ENCODE results near the gene SSTR4.

Gene SSTR4

DNA sequence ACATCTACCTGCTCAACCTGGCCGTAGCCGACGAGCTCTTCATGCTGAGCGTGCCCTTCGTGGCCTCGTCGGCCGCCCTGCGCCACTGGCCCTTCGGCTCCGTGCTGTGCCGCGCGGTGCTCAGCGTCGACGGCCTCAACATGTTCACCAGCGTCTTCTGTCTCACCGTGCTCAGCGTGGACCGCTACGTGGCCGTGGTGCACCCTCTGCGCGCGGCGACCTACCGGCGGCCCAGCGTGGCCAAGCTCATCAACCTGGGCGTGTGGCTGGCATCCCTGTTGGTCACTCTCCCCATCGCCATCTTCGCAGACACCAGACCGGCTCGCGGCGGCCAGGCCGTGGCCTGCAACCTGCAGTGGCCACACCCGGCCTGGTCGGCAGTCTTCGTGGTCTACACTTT lies 619 bp downstream of the SSTR4 start:
- peaks cover 0 to 8% (median 5%) of the 10 kb centered on the region in 4 donors for H3K4me1 ChIP-seq
- no peak for DNase-seq
- H3K4me3 ChIP-seq: no peak overlapping the region
- H3K9me3 ChIP-seq: no peaks in the 10 kb centered on the region
- H3K27ac ChIP-seq: no peak overlapping the region
- intact Hi-C loops (cut with DNase I; ENCODE audit: low total_unique reads): no loop called here
- no peaks in the 10 kb centered on the region for H3K36me3 ChIP-seq
- H3K27me3 ChIP-seq: peaks cover 0 to 26% of the 10 kb centered on the region in 2 donors
- TF ChIP-seq CTCF (IDR thresholded peaks at IDR 0.05): no peak

- Histone ChIP-seq H3K36me3 (no peaks in the 10 kb centered on the region), H3K9me3 (no peaks in the 10 kb centered on the region), H3K4me1 (peaks cover 0 to 8% (median 5%) of the 10 kb centered on the region in 4 donors), H3K27me3 (peaks cover 0 to 26% of the 10 kb centered on the region in 2 donors), H3K4me3 (no peak overlapping the region), H3K27ac (no peak overlapping the region)
- no peak for TF ChIP-seq CTCF (IDR thresholded peaks at IDR 0.05)
- DNase-seq: no peak
- intact Hi-C loops (cut with DNase I; ENCODE audit: low total_unique reads): no loop called here
These were observed 1.3 kb downstream of the SSTR4 start for GRCh38 chr20:23036371-23036770.

DNA sequence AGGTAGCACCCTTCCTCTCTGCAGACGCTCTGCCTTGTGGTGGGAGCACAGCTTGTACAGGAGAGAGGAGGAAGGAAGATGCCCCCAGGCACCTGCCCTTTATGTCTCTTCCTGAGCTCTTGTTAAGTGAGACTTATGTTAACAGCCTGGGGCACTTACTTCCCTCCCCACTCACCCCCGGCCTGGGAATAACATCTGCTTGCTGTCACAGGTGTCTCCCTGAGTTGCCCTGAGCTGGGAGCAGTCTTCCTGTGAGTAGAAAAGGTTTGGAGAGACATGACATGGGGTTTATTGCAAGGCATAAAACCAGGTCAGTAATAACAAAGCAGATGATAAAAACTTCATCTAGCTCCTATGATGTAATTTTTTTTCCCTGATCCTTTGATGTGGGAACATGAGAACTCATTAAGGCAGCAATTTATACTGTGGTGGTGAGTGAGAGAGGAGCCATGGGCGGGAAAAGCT lies 1.9 kb downstream of the SSTR4 start:
- intact Hi-C loops (cut with DNase I; ENCODE audit: low total_unique reads): no loop called here
- no peaks in the 10 kb centered on the region for H3K9me3 ChIP-seq
- H3K4me3 ChIP-seq: no peak overlapping the region
- H3K36me3 ChIP-seq: no peaks in the 10 kb centered on the region
- peaks cover 0 to 8% (median 5%) of the 10 kb centered on the region in 4 donors for H3K4me1 ChIP-seq
- DNase-seq: no peak
- no peak for TF ChIP-seq CTCF (IDR thresholded peaks at IDR 0.05)
- H3K27me3 ChIP-seq: peaks cover 0 to 26% of the 10 kb centered on the region in 2 donors
- H3K27ac ChIP-seq: no peak overlapping the region

- Histone ChIP-seq H3K27ac (no peak overlapping the region), H3K4me3 (no peak overlapping the region), H3K4me1 (peaks cover 0 to 8% (median 5%) of the 10 kb centered on the region in 4 donors), H3K9me3 (no peaks in the 10 kb centered on the region), H3K36me3 (no peaks in the 10 kb centered on the region), H3K27me3 (peaks cover 0 to 26% of the 10 kb centered on the region in 2 donors)
- intact Hi-C loops (cut with DNase I; ENCODE audit: low total_unique reads): no loop called here
- DNase-seq: no peak
- no peak for TF ChIP-seq CTCF (IDR thresholded peaks at IDR 0.05)
These were observed 4.2 kb downstream of the SSTR4 start for GRCh38 chr20:23039136-23039875.

GRCh38 chr20:23039885-23040508 lies 4.9 kb downstream of the SSTR4 start:
- H3K36me3 ChIP-seq: no peaks in the 10 kb centered on the region
- H3K27ac ChIP-seq: no peak overlapping the region
- no peak overlapping the region for H3K4me3 ChIP-seq
- intact Hi-C loops (cut with DNase I; ENCODE audit: low total_unique reads): no loop called here
- peaks cover 0 to 9% (median 7%) of the 10 kb centered on the region in 4 donors for H3K4me1 ChIP-seq
- no peak for TF ChIP-seq CTCF (IDR thresholded peaks at IDR 0.05)
- peaks cover 0 to 20% of the 10 kb centered on the region in 2 donors for H3K27me3 ChIP-seq
- no peak for DNase-seq
- no peaks in the 10 kb centered on the region for H3K9me3 ChIP-seq
